Vagina (tissue), 2 donors: ENCODE results near the gene ATP4B.

Source experiments
- CTCF ChIP-seq, 3 experiments: fragments of 450-650 bp in 2 of 3; fragments of 200-600 bp in 1 of 3; sonication (generic) in 1 of 3; IDR thresholded peaks; one replicate each; pipeline ENCODE4 v1.5.1; 2017 to 2019; ENCODE audit warnings: antibody characterized with exemption in 3 of 3, mild to moderate bottlenecking in 2 of 3, moderate library complexity in 2 of 3
- POLR2A ChIP-seq, 2 donors: fragments of 450-650 bp; IDR thresholded peaks; one replicate each; pipeline ENCODE4 v1.6.1; 2017; ENCODE audit warnings: antibody characterized with exemption in 2 of 2, mild to moderate bottlenecking in 2 of 2, moderate library complexity in 2 of 2
- POLR2AphosphoS5 ChIP-seq, 2 donors: sonication (generic); formaldehyde crosslinking; IDR thresholded peaks; one replicate each; pipeline ENCODE4 v1.9.0; 2017; ENCODE audit warnings: antibody characterized with exemption in 2 of 2, mild to moderate bottlenecking in 2 of 2, low read depth in 1 of 2; ENCODE audit not compliant: insufficient read depth in 1 of 2

DNA sequence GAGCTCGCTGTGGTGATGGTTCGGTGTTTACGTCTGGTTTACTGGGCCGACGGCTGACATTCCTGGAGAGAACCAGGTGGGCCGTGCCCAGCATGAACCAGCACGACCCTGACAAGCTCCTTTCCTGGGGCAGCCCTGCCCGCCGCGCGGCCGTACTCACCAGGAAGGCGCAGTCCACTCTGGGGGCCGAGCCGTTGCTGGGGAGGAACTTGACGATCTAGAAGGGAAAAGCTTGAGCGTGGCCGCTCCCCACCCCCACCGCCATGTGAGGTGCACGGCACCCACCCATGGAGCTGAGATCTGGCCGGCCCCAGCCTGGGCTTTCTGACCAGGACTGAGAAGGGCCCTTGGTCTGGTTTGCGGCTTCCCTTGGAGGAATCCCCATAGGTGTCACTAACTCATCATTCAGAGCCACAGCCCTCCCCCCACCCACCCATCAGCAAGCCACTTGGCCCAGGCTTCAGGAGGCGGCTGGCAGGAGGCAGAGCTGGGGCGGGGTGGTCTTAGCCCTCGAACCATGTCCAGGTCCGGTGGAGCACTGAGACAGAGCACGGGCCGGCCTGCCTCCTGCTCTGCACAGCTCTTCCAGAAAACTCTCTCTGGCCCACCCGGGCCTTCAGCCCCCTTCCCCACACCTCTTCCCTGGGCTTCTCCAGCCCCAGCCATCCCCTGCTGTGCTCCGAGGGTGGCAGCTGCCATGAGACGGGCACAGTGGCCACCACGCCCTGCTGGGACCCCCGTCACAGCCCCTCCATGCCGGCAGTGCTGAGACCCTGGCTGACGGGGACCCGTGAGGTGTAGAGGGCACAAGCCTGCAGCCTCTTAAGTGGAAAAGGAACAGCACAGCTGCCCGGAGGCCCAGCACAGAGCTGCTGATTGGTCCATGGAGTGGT, 6.2 kb downstream of the ATP4B start:
- TF ChIP-seq CTCF (IDR thresholded peaks at IDR 0.05) (no peak), POLR2A (IDR thresholded peaks at IDR 0.05) (no peak), POLR2AphosphoS5 (IDR thresholded peaks at IDR 0.05; ENCODE audit: insufficient read depth in 1 of 2, low read depth in 1 of 2) (no peak)
